Activated CD4-positive, alpha-beta memory T cell treated with anti-CD3 and anti-CD28 coated beads, Interleukin-2, amount 10 ng/mL, durations not matched to agents 7 days and 5 days (primary cell): Measurements from ENCODE around the gene ROR2. TPM values are rescaled to one million over a fixed set of nuclear protein-coding genes. Genes with fewer than 3 reads are reported as not detected.

ENCODE experiments used
- CTCF ChIA-PET: fragments of 350-600 bp; sonication (Branson Sonifier 250); formaldehyde crosslinking; loops from one replicate; lab custom pipeline; 2021; ENCODE audit warnings: antibody characterized with exemption, inconsistent platforms; lab: Charles Lee
- POLR2A ChIA-PET: fragments of 350-600 bp; sonication (Branson Sonifier 250); formaldehyde crosslinking; loops from one replicate; lab custom pipeline; 2021; ENCODE audit warnings: antibody characterized with exemption; lab: Charles Lee
- DNase-seq: peaks from one replicate; pipeline ENCODE4 v3.0.0-alpha.2; 2020
- H3K27ac Mint-ChIP-seq: one replicate; pipeline ENCODE4 v1.8.0; 2021; ENCODE audit warnings: mild to moderate bottlenecking, mixed read lengths
- H3K27me3 Mint-ChIP-seq: one replicate; pipeline ENCODE4 v1.8.0; 2021; ENCODE audit warnings: mixed read lengths
- H3K36me3 Mint-ChIP-seq: one replicate; pipeline ENCODE4 v1.8.0; 2021; ENCODE audit warnings: low read depth, mixed read lengths
- H3K4me1 Mint-ChIP-seq: one replicate; pipeline ENCODE4 v1.8.0; 2021; ENCODE audit warnings: mixed read lengths
- H3K4me3 Mint-ChIP-seq: one replicate; pipeline ENCODE4 v1.8.0; 2021; ENCODE audit warnings: mild to moderate bottlenecking, mixed read lengths
- H3K9me3 Mint-ChIP-seq: one replicate; pipeline ENCODE4 v1.8.0; 2021; ENCODE audit warnings: mixed read lengths
- total RNA-seq, 2 experiments: library from RNA; stranded (reverse); gene quantifications; one replicate each; pipeline ENCODE4 v1.2.3, GENCODE V29; 2021

The ROR2 gene
- total RNA-seq, 2 experiments from 2014 or later = 2.1 TPM

DNA sequence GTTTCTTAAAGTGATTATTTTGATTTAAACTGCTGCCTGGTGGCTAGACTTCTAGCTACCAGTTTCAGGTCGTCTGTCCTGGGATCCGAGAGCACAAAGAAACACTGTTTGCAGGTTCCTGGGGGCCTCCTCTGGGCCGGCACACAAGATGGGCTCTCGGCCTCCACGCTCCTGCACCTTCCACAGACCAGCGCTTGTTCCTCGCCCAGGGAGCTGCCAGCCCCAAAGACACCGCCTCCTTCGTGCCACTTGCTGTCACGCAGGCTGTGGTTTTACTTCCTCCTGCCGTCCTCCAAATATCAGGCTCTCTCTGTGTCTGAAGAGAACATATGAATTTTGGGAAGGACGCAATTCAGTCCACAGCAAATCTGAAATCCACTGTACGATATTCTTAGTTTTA is 105.8 kb downstream of the ROR2 start:
- H3K4me1 Mint-ChIP-seq = peaks cover 31% of the 10 kb centered on the region
- POLR2A ChIA-PET = no interaction called here
- CTCF ChIA-PET = interaction anchor here (1.4 kb wide), 1 partner anchor 106 kb away, joined by 4 read pairs; the partner anchor contains the start of gene ROR2
- H3K9me3 Mint-ChIP-seq = no peaks in the 10 kb centered on the region
- DNase-seq = no peak
- peaks cover 23% of the 10 kb centered on the region for H3K27me3 Mint-ChIP-seq
- no peak overlapping the region for H3K4me3 Mint-ChIP-seq
- no peak overlapping the region for H3K27ac Mint-ChIP-seq
- no peaks in the 10 kb centered on the region for H3K36me3 Mint-ChIP-seq

DNA sequence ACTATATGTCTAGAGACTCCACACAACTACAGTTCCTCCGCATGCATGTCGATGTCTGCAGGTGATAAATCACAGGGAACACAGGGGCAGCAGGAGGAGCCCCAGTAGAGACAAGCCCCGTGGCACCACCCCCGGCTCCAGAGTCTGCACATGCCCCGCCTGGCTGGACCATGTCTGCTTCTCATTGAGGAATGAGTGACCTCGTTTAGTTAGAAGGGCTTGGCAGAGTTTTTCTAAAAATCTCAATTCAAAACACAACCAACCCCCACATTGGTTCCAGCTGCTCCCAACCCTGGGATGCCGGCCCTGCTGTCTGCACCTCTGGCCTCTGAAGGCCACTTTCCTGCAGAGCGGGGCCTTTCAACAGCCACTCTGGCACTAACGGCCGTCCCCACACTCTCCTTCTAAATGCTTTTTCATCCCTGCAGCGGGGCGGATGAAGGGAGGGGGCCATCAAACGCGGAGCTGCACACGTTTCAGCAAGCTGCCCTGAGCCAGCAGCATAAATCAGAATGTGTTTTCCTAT is 106.3 kb downstream of the ROR2 start:
- Mint-ChIP-seq H3K27ac (no peak overlapping the region), H3K9me3 (no peaks in the 10 kb centered on the region), H3K36me3 (no peaks in the 10 kb centered on the region), H3K4me3 (no peak overlapping the region), H3K27me3 (peaks cover 21% of the 10 kb centered on the region), H3K4me1 (peaks cover 32% of the 10 kb centered on the region)
- DNase-seq = no peak
- ChIA-PET POLR2A (no interaction called here), CTCF (interaction anchor here (1.4 kb wide), 1 partner anchor 106 kb away, joined by 4 read pairs; the partner anchor contains the start of gene ROR2)

DNA sequence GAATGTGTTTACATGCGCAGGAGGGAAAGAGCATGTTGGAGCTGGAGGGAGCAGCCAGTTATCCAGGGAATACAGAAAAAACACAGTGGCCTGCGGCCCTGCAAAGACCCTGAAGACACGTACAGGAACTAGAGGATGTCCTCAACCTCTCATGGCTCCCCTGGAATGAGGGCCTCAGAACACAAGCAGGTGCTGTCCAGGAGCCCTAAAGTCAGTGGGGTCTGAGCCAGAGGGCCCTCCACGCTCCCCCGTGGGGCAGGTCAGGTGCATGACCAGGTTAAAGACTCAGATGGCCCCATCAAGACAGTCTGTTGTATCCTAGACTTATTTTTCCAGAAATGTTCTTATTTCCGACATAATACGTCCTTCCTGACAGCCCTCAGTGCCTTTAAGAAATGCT is 106.9 kb downstream of the ROR2 start:
- H3K27me3 Mint-ChIP-seq = peaks cover 20% of the 10 kb centered on the region
- H3K4me1 Mint-ChIP-seq = peaks cover 32% of the 10 kb centered on the region
- H3K9me3 Mint-ChIP-seq = no peaks in the 10 kb centered on the region
- no peaks in the 10 kb centered on the region for H3K36me3 Mint-ChIP-seq
- no peak overlapping the region for H3K27ac Mint-ChIP-seq
- no peak for DNase-seq
- CTCF ChIA-PET = no interaction called here
- POLR2A ChIA-PET = no interaction called here
- no peak overlapping the region for H3K4me3 Mint-ChIP-seq

- POLR2A ChIA-PET = no interaction called here
- Mint-ChIP-seq H3K27me3 (peaks cover 18% of the 10 kb centered on the region), H3K36me3 (no peaks in the 10 kb centered on the region), H3K4me1 (peaks cover 27% of the 10 kb centered on the region), H3K4me3 (no peak overlapping the region), H3K9me3 (no peaks in the 10 kb centered on the region), H3K27ac (no peak overlapping the region)
- CTCF ChIA-PET = no interaction called here
- no peak for DNase-seq
Observed at GRCh38 chr9:91842358-91843049, 107.5 kb downstream of the ROR2 start.

DNA sequence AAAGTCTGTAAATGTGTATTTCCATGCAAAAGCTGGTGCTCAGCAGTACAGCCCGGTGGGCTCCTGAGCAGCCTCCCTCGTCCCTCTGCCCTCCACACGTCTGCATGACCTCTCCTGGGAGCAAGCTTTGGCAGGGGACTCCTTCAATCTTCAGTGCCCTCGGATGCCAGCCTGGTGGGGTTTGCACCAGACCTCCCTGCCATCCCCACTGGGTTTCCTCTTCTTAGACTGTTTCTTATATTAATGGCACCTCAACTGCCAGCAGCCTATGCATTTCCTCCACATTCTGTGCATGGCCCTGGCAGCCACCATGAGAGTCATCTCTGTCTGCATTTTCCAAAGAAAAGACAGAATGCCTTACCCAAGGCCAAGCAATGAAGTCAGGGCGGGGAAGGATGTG is 108.4 kb downstream of the ROR2 start:
- H3K27ac Mint-ChIP-seq = no peak overlapping the region
- H3K27me3 Mint-ChIP-seq = peaks cover 20% of the 10 kb centered on the region
- ChIA-PET CTCF (no interaction called here), POLR2A (no interaction called here)
- no peak overlapping the region for H3K4me3 Mint-ChIP-seq
- DNase-seq = no peak
- no peaks in the 10 kb centered on the region for H3K36me3 Mint-ChIP-seq
- H3K9me3 Mint-ChIP-seq = no peaks in the 10 kb centered on the region
- peaks cover 19% of the 10 kb centered on the region for H3K4me1 Mint-ChIP-seq

DNA sequence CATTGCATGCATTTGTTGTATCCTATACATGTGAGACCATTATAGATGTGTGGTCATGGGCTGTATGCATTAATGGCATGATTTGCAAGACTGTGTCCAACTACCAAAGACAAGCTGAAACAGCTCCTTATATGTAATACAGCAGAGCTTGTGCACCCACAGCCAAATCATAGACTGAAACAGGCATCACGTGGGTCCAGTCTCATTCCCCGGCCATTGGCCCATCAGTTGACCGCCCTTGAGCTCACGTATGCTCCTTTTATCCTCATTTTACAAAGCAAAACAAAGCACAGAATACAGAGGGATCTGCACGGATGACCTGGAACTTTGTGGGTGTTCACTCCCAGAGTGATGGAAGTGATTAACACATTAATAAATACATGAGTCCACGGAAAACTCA is 109.1 kb downstream of the ROR2 start:
- no peak for DNase-seq
- CTCF ChIA-PET = interaction anchor here (0.9 kb wide), 1 partner anchor 66 kb away, joined by 3 read pairs; no protein-coding TSS in a partner anchor
- Mint-ChIP-seq H3K36me3 (no peaks in the 10 kb centered on the region), H3K4me1 (peaks cover 19% of the 10 kb centered on the region), H3K9me3 (no peaks in the 10 kb centered on the region), H3K4me3 (no peak overlapping the region), H3K27ac (no peak overlapping the region), H3K27me3 (peaks cover 20% of the 10 kb centered on the region)
- POLR2A ChIA-PET = interaction anchor here (0.9 kb wide), 1 partner anchor 49 kb away, joined by 3 read pairs; no protein-coding TSS in a partner anchor

DNA sequence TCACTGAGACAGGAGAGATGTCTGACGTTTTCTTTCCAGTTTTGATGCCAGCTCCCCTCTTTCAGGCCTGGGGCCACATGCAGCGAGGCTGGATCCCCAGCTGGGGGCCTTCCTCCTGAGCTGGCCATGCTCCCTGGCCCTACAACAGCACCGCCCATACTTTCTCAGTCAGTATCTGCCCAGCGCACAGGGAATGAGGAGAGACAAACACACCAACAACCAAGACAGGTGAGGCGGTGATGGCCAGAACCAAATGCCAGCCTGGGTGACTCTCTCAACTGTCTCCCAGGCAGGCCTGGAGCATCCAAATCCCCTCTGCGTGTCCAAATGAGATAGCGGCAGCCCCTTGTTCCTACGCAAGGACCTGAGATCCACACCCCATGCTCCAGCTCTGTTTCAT is 109.6 kb downstream of the ROR2 start:
- Mint-ChIP-seq H3K27me3 (peaks cover 20% of the 10 kb centered on the region), H3K9me3 (no peaks in the 10 kb centered on the region), H3K36me3 (no peaks in the 10 kb centered on the region), H3K4me1 (peaks cover 19% of the 10 kb centered on the region), H3K4me3 (no peak overlapping the region), H3K27ac (no peak overlapping the region)
- no peak for DNase-seq
- CTCF ChIA-PET = interaction anchor here (0.9 kb wide), 1 partner anchor 67 kb away, joined by 3 read pairs; no protein-coding TSS in a partner anchor
- POLR2A ChIA-PET = interaction anchor here (0.9 kb wide), 1 partner anchor 48 kb away, joined by 3 read pairs; no protein-coding TSS in a partner anchor

- CTCF ChIA-PET = interaction anchor here (0.9 kb wide), 1 partner anchor 67 kb away, joined by 3 read pairs; no protein-coding TSS in a partner anchor
- H3K9me3 Mint-ChIP-seq = no peaks in the 10 kb centered on the region
- peaks cover 20% of the 10 kb centered on the region for H3K27me3 Mint-ChIP-seq
- H3K4me3 Mint-ChIP-seq = no peak overlapping the region
- no peak for DNase-seq
- POLR2A ChIA-PET = no interaction called here
- no peak overlapping the region for H3K27ac Mint-ChIP-seq
- H3K36me3 Mint-ChIP-seq = no peaks in the 10 kb centered on the region
- peaks cover 19% of the 10 kb centered on the region for H3K4me1 Mint-ChIP-seq
Observed at GRCh38 chr9:91839926-91840465, 110.0 kb downstream of the ROR2 start.

- DNase-seq = no peak
- no peaks in the 10 kb centered on the region for H3K36me3 Mint-ChIP-seq
- no peak overlapping the region for H3K27ac Mint-ChIP-seq
- peaks cover 12% of the 10 kb centered on the region for H3K4me1 Mint-ChIP-seq
- no peak overlapping the region for H3K4me3 Mint-ChIP-seq
- H3K27me3 Mint-ChIP-seq = peaks cover 14% of the 10 kb centered on the region
- ChIA-PET POLR2A (no interaction called here), CTCF (interaction anchor here (1.0 kb wide), 1 partner anchor 112 kb away, joined by 3 read pairs; the partner anchor contains the start of gene ROR2)
- H3K9me3 Mint-ChIP-seq = no peaks in the 10 kb centered on the region
Observed at GRCh38 chr9:91837981-91838731, 111.9 kb downstream of the ROR2 start.

GRCh38 chr9:91836515-91836914 is 113.5 kb downstream of the ROR2 start:
- no peak for DNase-seq
- Mint-ChIP-seq H3K9me3 (no peaks in the 10 kb centered on the region), H3K36me3 (no peaks in the 10 kb centered on the region), H3K4me3 (no peak overlapping the region), H3K27ac (no peak overlapping the region), H3K4me1 (peaks cover 12% of the 10 kb centered on the region), H3K27me3 (peaks cover 6% of the 10 kb centered on the region)
- ChIA-PET POLR2A (no interaction called here), CTCF (no interaction called here)

GRCh38 chr9:91835632-91836031 is 114.4 kb downstream of the ROR2 start:
- ChIA-PET CTCF (no interaction called here), POLR2A (no interaction called here)
- H3K27me3 Mint-ChIP-seq = peaks cover 6% of the 10 kb centered on the region
- H3K4me1 Mint-ChIP-seq = peaks cover 12% of the 10 kb centered on the region
- no peaks in the 10 kb centered on the region for H3K36me3 Mint-ChIP-seq
- H3K9me3 Mint-ChIP-seq = no peaks in the 10 kb centered on the region
- H3K4me3 Mint-ChIP-seq = no peak overlapping the region
- no peak for DNase-seq
- H3K27ac Mint-ChIP-seq = no peak overlapping the region

GRCh38 chr9:91835216-91835615 is 114.8 kb downstream of the ROR2 start:
- Mint-ChIP-seq H3K27me3 (peaks cover 6% of the 10 kb centered on the region), H3K36me3 (no peaks in the 10 kb centered on the region), H3K4me1 (peaks cover 10% of the 10 kb centered on the region), H3K27ac (no peak overlapping the region), H3K4me3 (no peak overlapping the region), H3K9me3 (no peaks in the 10 kb centered on the region)
- ChIA-PET POLR2A (no interaction called here), CTCF (no interaction called here)
- DNase-seq = no peak

- CTCF ChIA-PET = interaction anchor here (1.2 kb wide), 1 partner anchor 114 kb away, joined by 4 read pairs; no protein-coding TSS in a partner anchor
- POLR2A ChIA-PET = no interaction called here
- H3K9me3 Mint-ChIP-seq = no peaks in the 10 kb centered on the region
Observed at GRCh38 chr9:91834740-91835139, 115.3 kb downstream of the ROR2 start.

More at GRCh38 chr9:91834740-91835139, 115.3 kb downstream of the ROR2 start:
- no peak for DNase-seq
- Mint-ChIP-seq H3K27ac (no peak overlapping the region), H3K4me3 (no peak overlapping the region), H3K36me3 (no peaks in the 10 kb centered on the region), H3K4me1 (peaks cover 5% of the 10 kb centered on the region), H3K27me3 (peaks cover 7% of the 10 kb centered on the region)
